NCI-H1105 (cell line): ENCODE results near the gene GAREM1.
"Not testable (repeated sequence)": the region's sequence is repeated elsewhere in the genome, so short reads cannot be mapped to it uniquely, and the experiment has no call there.

Source experiments
- DNase-seq: peaks from one replicate; lab custom pipeline; 2025; lab: John Stamatoyannopoulos, UW

The GAREM1 gene

GRCh38 chr18:32470714-32471633 lies at the start of gene GAREM1:
GAREM1 (minus strand) TSS chr18:32470882; CDS start chr18:32470428, 454 bp downstream.
- DNase-seq = peak; percentile 94

GRCh38 chr18:32511147-32511546 lies 40.5 kb upstream of the GAREM1 start:
- no peak for DNase-seq

GRCh38 chr18:32509111-32509510 lies 38.4 kb upstream of the GAREM1 start:
- DNase-seq = no peak

- no peak for DNase-seq
Measured at GRCh38 chr18:32507093-32507492, 36.4 kb upstream of the GAREM1 start.

GRCh38 chr18:32502014-32502413 lies 31.3 kb upstream of the GAREM1 start:
- DNase-seq = no peak

GRCh38 chr18:32501242-32501641 lies 30.6 kb upstream of the GAREM1 start:
- DNase-seq = not testable (repeated sequence)

- no peak for DNase-seq
Measured at GRCh38 chr18:32483002-32483401, 12.3 kb upstream of the GAREM1 start.

GRCh38 chr18:32482117-32482516 lies 11.4 kb upstream of the GAREM1 start:
- DNase-seq = no peak

- no peak for DNase-seq
Measured at GRCh38 chr18:32480581-32480980, 9.9 kb upstream of the GAREM1 start.

GRCh38 chr18:32478807-32479206 lies 8.1 kb upstream of the GAREM1 start:
- no peak for DNase-seq

GRCh38 chr18:32478317-32478716 lies 7.6 kb upstream of the GAREM1 start:
- no peak for DNase-seq

GRCh38 chr18:32476106-32476505 lies 5.4 kb upstream of the GAREM1 start:
- DNase-seq = no peak

GRCh38 chr18:32475069-32475468 lies 4.4 kb upstream of the GAREM1 start:
- DNase-seq = not testable (repeated sequence)

GRCh38 chr18:32473325-32473724 lies 2.6 kb upstream of the GAREM1 start:
- no peak for DNase-seq

- no peak for DNase-seq
Measured at GRCh38 chr18:32472841-32473240, 2.2 kb upstream of the GAREM1 start.

- DNase-seq = no peak
Measured at GRCh38 chr18:32470460-32470713, 295 bp downstream of the GAREM1 start.

GRCh38 chr18:32469691-32470459 lies 807 bp downstream of the GAREM1 start:
- DNase-seq = no peak

- peak; percentile 28 for DNase-seq
Measured at GRCh38 chr18:32469190-32469651, 1.5 kb downstream of the GAREM1 start.

- DNase-seq = no peak
Measured at GRCh38 chr18:32468147-32468845, 2.4 kb downstream of the GAREM1 start.

- no peak for DNase-seq
Measured at GRCh38 chr18:32461709-32462272, 8.9 kb downstream of the GAREM1 start.

- DNase-seq = no peak
Measured at GRCh38 chr18:32460171-32460731, 10.4 kb downstream of the GAREM1 start.
